NOMO-1 treated with dmso at 0.1 percent for 144 hours (cell line): ENCODE results near the gene PRDX2.
"Not testable (repeated sequence)": the region's sequence is repeated elsewhere in the genome, so short reads cannot be mapped to it uniquely, and the experiment has no call there.

Experiments used
- DNase-seq: peaks from one replicate; lab custom pipeline; 2025; ENCODE audit not compliant: unreplicated experiment; lab: John Stamatoyannopoulos, UW

PRDX2 gene

DNA sequence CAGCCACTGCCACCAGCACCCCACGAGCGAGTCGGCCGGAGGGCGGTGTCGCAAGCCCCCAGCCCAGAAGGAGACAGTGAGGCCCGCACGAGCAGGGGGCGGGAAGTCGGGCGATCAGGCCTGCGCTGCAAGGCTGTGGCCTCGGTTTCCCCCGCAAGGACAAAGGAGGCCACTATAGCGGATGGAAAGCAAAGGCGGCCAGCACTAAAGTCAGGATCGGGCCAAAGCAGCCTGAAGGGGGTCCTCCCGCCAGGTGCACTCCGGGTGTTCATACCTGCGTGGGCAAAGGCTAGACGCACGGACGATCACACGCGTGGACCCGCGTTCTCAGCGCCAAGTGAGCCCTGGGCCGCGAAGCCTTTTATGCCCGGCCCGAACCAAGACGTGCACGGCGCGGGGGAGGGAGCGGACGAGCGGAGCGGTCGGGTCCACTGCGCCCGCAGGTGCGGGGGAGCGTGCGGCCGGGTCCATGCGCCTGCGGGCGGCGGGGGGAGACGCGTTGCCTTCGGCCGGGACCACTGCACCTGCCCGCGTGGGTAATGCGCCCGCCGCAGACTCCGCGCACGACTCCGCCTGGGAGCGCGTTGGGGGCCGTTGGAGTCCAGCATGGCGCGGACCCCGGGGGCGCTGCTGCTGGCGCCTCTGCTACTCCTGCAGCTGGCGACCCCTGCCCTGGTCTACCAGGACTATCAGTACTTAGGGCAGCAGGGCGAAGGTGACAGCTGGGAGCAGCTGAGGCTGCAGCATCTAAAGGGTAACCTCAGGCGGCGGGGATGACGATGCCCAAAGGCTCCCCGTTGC lies at the start of gene PRDX2, which contains the start of gene THSD8:
Gene PRDX2, minus strand, starts transcription at position 335 of the 801 bp plus-strand sequence. CDS start 539 bp downstream, outside the sequence.
Gene THSD8, plus strand, starts transcription at position 604 of the 801 bp plus-strand sequence. Its CDS starts 3 bp downstream, at position 607.
- peak; percentile 51 for DNase-seq

DNA sequence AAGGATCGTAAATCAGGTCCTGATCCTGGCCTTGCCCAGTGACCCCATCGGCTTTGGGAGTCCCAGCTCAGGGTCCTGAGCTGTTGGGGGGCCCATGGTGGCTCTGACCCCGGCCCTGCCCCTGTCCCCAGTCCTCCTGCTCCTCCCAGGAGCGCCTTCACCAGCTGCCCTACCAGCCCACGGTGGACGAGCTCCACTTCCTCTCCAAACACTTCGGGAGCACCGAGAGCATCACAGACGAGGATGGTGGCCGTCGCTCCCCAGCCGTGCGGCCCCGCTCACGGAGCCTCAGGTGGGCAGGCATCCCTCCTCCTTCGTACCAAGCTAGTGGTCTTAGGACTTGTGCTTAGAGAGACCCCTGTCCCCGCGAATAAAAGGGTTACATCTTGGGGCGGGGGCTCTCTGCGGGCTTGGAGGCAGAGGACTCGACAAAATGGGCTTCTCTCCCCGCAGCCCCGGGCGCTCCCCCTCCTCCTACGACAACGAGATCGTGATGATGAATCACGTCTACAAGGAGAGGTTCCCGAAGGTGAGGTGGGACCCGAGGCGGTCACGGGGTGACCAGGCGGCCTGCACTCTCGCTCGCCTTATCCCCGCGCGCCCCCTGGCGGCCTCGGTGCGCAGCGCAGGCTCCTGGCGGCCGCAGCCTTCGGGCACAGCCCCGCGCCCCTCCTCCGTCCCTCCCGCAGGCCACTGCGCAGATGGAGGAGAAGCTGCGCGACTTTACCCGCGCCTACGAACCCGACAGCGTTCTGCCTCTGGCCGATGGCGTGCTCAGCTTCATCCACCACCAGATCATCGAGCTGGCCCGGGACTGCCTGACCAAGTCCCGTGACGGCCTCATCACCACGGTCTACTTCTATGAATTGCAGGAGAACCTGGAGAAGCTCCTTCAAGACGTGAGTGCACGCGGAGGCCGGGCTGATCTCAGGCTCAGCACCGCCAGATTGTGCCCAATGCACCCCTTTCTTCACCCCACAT lies 45.8 kb upstream of the PRDX2 start:
- peak; percentile 75 for DNase-seq

DNA sequence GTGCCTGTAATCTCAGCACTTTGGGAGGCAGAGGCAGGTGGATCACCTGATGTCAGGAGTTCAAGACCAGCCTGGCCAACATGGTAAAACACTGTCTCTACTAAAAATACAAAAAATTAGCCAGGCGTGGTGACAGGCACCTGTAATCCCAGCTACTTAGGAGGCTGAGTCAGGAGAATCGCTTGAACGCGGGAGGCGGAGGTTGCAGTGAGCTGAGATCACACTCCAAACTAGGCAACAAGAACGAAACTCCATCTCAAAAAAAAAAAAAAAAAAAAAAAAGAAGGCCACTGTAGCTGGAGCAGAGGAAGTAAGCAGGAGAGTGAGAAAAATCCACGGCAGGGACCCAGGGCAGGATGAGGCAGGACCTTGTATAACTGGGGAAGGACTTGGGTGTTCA lies 45.0 kb upstream of the PRDX2 start:
- not testable (repeated sequence) for DNase-seq

DNA sequence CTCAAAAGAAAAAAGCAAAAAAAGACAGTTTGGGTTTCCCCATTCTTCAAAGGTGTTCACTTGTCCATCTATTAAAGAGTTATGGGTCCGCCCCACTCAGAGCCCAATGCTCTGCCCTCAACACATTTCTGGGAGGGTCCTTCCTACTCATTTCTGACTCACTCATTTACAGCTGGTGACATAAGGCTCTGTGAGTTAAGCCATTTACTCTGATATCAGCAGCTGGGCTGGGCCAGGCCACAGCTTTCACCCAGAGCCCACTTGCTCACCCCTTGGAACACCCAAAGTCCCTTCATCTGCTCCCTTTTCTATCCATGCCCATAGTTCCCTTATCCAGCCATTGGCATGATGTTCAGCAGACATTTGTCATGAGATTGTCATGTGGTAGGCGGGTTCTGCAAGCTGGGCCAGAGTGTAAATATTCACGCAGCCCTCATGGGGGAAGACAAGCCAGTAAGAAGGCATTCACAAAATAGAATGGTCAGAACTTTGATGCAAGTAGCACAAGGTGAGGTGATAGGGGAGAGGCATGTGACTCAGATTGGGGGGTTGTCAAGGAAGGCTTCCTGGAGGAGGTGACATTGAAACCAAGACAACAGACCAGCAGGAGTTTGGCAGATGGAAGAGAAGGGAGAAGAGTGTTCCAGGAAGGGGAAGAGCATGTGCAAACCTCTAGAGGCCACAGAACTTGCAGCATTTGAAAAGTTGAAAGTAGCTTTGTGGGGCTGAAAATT lies 42.6 kb upstream of the PRDX2 start:
- no peak for DNase-seq

DNA sequence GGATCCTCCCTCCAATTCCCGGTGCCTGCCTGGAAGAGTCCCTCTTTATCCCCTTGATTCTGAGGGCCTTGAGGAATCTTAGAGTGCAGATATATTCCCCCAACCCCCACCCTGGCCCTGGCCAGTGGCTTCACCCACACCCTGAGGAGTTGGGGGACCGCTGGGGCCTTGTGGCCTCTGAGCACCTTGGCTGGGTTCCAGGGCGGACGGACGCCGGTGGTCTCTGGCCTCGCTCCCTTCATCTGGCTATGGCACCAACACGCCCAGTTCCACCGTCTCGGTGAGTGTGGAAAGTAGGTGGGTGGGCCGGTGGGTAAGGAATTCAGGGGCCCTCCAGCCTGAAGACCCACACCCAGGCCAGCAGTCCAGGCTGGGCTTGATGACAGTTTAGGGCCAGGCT lies 41.7 kb upstream of the PRDX2 start:
- no peak for DNase-seq

DNA sequence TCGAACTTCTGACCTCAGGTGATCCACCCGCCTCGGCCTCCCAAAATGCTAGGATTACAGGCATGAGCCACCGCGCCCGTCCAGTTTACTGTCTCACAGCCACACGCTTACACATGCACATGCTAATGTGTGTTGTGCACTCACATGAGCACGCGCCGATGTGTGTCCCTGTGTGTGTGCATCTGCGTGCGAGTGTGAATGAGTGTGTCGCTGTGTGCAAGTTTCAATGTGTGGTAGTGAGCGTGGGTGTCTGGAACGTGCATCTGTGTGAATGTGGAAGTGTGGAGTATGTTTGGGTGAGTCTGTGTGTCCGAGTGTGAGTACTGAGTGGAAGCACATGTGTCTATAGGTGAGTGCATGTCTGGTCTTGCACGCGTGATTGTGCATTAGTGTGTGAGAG lies 40.9 kb upstream of the PRDX2 start:
- no peak for DNase-seq

DNA sequence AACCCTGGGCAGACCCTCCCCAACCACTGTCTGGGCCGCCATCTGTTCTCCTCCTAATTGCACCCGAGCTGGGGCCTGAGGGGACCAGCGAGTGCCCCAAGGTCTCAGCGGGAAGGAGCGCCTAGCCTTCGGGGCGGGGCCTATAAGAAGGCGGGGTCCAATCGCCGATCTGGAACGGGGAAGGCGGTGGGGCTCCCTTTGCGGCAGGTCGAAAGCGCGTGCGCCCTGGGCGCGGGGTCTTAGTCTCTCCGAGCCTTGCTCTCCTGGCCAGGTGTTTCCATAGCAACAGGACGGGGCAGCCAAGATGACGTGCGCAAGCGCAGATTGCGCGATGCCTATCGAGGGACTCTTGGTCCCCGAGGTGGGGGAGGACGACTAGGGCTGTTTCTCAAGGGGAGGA lies 39.5 kb upstream of the PRDX2 start:
- no peak for DNase-seq

DNA sequence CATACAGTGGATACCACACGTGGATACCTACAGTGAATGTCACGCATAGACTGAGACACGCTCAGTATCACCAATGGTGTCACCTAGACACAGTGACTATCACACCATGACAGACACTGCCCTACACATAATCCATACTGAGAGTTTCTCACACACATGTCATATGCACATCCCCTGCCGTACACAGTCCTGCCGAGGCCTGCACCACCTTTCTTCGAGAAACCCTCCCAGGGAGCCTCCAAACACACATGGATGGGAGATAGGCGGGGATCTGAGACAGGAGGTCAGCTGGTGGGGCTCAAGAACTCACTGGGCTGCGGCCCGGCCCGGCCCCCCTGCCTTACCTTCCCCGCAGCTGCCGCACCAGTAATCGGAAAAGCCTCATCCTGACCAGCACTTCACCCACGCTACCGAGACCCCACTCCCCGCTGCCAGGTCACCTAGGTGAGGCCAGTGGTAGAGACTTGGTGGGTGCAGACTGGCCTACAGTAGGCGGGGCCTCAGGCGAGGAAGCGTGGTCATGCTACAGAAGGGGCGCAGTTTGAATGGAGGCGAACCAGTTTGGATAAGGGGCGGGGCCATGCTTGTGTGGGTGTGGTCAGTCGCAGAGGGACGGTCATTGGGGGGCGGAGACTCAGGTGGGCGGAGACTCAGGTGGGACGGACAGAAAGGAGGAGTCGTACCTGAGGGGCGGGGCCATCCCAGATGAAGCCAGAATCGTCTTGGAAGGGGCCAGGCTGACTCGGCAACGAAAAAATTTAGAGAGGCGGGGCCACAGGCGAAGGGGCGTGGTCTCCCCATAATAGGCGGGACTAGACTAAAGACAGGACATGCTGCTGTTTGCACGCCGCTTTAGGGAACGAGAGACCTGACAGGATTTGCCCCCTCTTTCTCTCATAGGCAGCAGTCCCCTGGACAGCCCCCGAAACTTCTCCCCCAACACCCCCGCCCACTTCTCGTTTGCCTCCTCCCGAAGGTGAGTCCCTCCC lies 38.8 kb upstream of the PRDX2 start:
- DNase-seq = no peak

DNA sequence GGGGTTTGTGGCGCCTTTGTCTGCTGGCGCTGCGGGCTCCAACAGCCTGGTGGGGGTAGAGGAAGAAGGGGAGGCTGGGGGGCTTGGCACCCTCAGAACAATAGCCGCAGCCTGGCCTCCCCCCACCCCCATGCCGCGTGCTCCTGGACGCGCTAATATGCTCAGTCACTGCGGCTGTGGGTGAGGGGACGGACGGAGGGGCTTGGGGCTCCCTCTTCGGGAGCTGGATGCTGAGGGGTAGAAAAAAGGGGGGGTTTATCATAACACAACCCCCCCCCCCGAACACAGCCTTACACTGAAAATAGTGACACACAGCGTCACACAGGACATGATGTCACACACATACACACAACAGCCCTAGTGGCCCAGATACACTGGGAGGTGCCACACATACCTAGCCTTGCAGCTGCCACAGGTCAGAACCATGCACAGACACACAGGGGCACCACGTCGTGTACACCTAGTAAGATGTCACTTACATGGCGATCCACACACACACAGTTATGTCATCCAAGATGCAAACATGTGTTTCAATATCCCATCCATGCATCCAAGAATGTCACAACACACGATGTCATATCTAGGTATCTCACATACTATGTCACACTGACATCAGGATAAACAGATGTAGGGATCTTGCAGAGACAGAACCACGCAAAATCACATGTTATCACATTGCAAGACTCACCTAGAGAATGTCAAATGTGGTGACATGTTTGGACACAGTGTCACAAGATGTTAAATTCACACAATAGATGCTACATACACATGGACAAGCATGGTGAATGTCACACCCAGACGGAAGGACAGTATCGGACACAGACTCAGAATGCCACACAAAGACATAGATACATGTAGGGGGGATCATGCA lies 37.5 kb upstream of the PRDX2 start:
- DNase-seq = no peak

DNA sequence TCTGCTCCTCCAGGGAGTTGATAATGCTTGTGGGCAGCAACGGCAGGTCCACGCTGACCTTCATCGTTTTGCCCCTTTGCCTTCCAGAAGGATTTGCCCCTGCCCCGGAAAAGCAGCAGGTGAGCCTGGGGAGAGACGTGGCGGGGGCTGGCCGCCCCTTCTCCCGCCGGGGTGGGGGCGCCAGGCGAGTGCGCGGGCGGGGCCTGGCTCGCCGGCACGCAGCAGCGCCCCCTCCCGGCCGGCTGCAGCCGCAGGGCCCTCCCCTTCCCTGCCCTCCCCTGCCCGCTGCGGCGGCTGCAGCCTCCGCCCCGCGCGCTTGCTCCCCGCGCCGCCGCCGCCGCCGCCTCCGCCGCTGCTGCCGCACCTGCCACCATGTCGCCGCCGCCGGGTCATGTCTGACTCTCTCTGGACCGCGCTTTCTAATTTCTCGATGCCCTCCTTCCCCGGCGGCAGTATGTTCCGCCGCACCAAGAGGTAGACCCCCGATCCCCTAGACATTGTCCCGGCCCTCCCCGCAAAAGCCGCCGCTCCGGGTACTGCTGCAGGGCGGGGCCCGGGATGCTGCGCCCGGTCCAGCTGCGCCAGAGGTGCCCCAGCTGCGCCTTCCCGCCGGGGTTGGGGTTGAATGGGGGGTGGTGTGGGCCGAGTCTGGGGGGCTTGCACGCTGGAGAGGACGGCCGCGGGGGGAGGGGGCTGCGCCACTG lies 36.7 kb upstream of the PRDX2 start, which contains the start of gene MAST1:
Gene MAST1, plus strand, starts transcription at position 334 of the 704 bp plus-strand sequence. Its CDS starts 58 bp downstream, at position 392.
- DNase-seq = peak; percentile 19

DNA sequence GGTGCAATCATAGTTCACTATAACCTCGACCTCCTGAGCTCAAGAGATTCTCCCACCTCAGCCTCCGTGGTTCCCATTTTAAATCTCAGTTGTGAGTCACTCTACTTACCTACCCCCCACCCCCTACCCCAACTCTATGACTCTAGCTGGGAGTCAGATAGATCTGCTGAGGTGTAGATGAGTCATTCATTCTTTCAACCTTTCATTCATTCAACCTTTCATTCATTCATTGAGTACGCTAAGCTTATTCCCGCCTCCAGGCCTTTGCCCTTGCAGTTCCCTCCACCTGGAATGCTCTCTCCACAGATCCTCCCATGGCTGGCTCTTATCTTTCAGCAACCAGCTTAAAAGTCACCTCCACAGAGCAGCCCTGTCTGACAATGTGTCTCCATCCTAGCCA lies 35.6 kb upstream of the PRDX2 start:
- no peak for DNase-seq

DNA sequence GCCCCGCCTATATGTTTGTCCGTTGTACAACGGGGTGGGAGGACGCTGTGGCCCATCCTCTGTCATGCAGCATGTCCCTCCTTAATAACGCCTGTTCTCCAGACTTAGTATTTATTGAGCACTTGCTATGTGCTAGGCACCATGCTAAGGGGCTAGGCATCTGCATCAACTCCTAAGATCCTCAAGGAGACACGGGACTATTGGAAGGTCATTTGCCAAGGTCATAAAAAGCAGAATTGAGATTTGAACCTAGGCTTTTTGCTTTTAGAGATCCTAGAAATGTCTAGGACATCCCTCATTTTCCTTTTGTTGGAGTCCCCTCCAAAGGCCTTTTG lies 34.9 kb upstream of the PRDX2 start:
- DNase-seq = no peak

DNA sequence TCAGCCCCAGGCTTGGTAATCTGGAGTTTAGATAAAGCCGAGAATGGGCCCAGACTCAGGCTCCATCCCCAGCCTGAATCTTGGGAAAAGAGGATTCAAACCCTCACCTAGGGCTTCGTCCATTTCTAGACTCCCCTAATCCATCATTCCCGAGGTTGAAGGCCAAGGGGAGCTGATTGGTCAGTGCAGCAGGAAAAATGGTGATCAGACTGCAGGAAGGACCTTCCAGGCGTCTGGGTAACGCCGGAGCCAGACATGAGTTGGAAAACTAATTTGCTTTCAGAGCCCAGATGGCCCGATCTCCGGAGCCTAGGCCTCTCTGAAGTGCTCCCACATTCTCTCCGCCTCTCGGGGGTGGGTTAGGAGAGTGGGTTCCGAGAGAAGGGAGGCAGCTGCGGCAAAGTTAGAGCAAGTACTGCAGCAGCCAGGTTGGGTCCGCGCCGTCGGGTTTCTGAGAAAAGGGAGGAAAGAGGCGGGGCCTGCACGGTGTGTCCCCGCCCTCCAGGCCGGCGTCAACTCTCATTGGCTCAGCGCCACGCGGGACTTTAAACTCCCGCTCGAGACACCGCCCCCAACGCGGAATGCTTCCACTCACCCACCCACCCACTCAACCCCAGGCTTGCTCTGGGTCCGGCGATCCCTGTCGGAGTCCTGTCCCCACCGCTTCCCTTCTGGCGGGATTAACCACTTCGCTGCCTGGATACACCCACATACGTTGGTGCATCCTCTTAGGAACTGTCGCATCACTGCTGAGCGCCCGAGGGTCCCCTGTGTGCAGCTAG lies 33.6 kb upstream of the PRDX2 start:
- DNase-seq = no peak

DNA sequence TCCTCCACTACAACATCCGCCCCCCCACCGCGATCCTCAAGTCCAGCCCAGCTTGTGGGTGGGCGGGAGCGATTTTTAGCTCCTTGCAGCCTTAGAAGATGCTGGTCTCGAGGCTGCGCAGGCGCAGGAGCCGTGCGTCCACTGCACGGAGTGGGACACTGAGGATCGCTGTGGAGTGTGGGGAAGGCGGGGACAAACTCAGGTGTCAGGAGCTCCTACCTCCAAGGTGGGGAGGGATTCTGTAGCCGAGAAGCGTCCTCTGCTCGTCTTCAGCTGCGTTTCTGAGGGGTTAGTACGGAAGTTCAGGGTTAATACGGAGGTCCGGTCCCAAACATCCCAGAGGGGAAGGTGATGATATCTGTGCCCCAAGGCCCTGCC lies 33.0 kb upstream of the PRDX2 start, which contains the start of gene RTBDN:
Gene RTBDN, minus strand, starts transcription at position 14 of the 378 bp plus-strand sequence. CDS start 4,600 bp downstream, outside the sequence.
- DNase-seq = no peak

DNA sequence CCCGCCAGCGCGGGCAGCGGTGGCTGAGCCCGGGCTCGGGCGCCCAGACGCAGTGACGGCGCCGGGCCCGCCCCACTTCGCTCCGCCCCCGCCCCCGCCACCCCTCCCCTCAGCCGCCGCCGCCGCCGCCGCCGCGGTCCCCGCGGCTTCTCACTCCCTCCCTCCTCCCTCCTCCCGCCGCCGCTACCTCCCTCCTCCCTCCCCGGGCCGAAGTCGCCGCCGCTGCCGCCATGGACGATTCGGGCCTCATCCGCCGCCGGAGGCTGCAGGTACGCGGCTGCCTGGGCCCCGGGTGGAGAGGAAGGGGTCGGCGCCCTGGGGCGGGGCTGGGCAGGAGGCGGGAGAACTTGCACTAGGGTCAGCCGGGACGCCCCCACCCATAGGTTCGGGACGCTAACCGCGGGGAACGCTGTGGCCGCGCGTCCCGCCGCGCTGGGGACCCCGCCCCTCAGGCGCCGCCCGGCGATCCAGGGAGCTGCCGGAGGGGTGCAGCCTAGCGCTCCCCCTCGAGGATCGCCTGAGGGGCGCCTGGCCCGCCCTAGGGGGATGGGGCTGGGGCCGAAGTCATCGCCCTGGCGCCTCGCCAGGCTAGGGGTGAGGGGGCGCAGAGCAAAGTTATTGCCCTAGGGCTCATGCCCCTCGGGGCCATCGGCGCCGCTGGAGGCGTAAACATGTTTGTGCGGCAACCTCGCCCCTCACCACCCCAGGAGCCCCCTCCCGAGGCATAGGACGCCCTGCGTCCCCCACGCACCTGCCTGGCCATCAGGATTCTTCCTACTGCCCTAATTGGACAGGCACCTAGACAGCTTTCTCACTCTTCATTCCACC lies 32.4 kb upstream of the PRDX2 start:
- no peak for DNase-seq

DNA sequence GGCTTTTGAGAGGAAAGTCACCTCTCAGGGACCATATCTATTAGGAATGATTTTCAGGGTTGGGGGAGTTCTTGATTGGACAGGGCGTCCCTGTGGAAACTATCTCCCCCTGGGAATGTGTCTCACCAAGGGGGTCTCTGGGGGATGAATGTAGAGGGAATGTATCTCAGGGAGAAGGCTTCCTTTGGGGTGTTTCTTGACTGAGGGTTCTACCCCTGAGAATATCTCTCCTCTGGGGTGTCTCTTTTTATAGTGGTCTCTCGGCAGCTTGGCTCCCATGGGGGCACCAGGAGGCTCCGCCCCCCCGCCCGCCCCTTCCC lies 31.8 kb upstream of the PRDX2 start:
- DNase-seq = no peak

DNA sequence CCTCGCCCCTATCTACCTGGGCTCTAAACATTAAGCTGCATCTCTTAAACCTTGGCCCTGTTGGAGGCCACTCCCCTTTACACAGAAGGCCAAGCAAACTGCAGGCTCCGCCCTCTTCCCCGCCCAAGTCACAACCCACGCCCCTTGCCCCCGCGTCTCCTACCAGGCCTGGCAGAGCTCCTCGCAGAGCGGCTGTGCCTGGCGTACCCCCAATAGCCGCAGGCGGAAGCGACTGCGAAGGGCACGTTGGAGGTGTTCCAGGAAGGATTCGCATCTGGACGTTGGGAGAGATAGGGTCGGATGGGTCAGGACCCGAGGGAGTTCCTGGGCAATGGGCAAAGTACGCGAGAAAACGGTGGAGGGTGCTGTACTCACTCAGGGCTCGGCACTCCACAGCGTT lies 26.9 kb upstream of the PRDX2 start:
- no peak for DNase-seq
